ENCODE measurements around the gene B3GNT5.
"Not testable (repeated sequence)": the region's sequence is repeated elsewhere in the genome, so short reads cannot be mapped to it uniquely, and the experiment has no call there.

Gene B3GNT5

GRCh38 chr3:183230251-183230650, 22.8 kb upstream of the B3GNT5 start:
- not testable (repeated sequence) for DNase-seq (ENCODE audit: low spot score)

GRCh38 chr3:183230826-183231225, 22.2 kb upstream of the B3GNT5 start:
- DNase-seq (ENCODE audit: low spot score), result no peak

- no peak for DNase-seq (ENCODE audit: low spot score)
Measured at GRCh38 chr3:183233966-183234365, 19.1 kb upstream of the B3GNT5 start.

GRCh38 chr3:183239046-183239445, 14.0 kb upstream of the B3GNT5 start:
- no peak for DNase-seq (ENCODE audit: low spot score)

GRCh38 chr3:183242431-183242830, 10.6 kb upstream of the B3GNT5 start:
- DNase-seq (ENCODE audit: low spot score), result no peak

- DNase-seq (ENCODE audit: low spot score), result no peak
Measured at GRCh38 chr3:183244219-183244618, 8.8 kb upstream of the B3GNT5 start.

GRCh38 chr3:183244981-183245476, 8.0 kb upstream of the B3GNT5 start:
- DNase-seq (ENCODE audit: low spot score), result no peak

- DNase-seq (ENCODE audit: low spot score), result no peak
Measured at GRCh38 chr3:183247011-183247589, 6.0 kb upstream of the B3GNT5 start.

GRCh38 chr3:183249006-183249718, 3.9 kb upstream of the B3GNT5 start:
- no peak for DNase-seq (ENCODE audit: low spot score)

GRCh38 chr3:183252118-183252782, 803 bp upstream of the B3GNT5 start:
- DNase-seq (ENCODE audit: low spot score), result no peak

GRCh38 chr3:183253528-183254486, 754 bp downstream of the B3GNT5 start:
- DNase-seq (ENCODE audit: low spot score), result no peak

- DNase-seq (ENCODE audit: low spot score), result no peak
Measured at GRCh38 chr3:183254487-183255347, 1.7 kb downstream of the B3GNT5 start.

GRCh38 chr3:183255348-183255730, 2.3 kb downstream of the B3GNT5 start:
- DNase-seq (ENCODE audit: low spot score), result no peak

- no peak for DNase-seq (ENCODE audit: low spot score)
Measured at GRCh38 chr3:183259087-183259486, 6.0 kb downstream of the B3GNT5 start.

GRCh38 chr3:183259621-183260020, 6.6 kb downstream of the B3GNT5 start:
- DNase-seq (ENCODE audit: low spot score), result no peak

- DNase-seq (ENCODE audit: low spot score), result no peak
Measured at GRCh38 chr3:183260167-183260904, 7.3 kb downstream of the B3GNT5 start.

GRCh38 chr3:183261151-183261724, 8.2 kb downstream of the B3GNT5 start:
- DNase-seq (ENCODE audit: low spot score), result no peak

GRCh38 chr3:183262875-183263378, 9.9 kb downstream of the B3GNT5 start:
- DNase-seq (ENCODE audit: low spot score), result no peak

- no peak for DNase-seq (ENCODE audit: low spot score)
Measured at GRCh38 chr3:183264268-183264667, 11.2 kb downstream of the B3GNT5 start.

GRCh38 chr3:183265157-183265642, 12.1 kb downstream of the B3GNT5 start:
- DNase-seq (ENCODE audit: low spot score), result no peak
